Thyroid gland (tissue), 4 donors: ENCODE data around the gene RPS6KB2. TPM values are rescaled to one million over a fixed set of nuclear protein-coding genes. Genes with fewer than 3 reads are reported as not detected.
A peak's percentile ranks its signal among the peaks of the same experiment; 100 is the strongest.

ENCODE experiments used
- DNase-seq, 2 donors: peaks; one replicate each; pipeline ENCODE4 v3.0.0-alpha.2; 2019
- H3K27ac ChIP-seq, 3 donors: fragments of 200-600 bp; sonication (generic); 1 replicate in 2 of 3; 2 replicates in 1 of 3; pipeline ENCODE4 v1.5.1; 2016 to 2019; ENCODE audit warnings: mild to moderate bottlenecking in 1 of 3, moderate library complexity in 1 of 3
- H3K27me3 ChIP-seq: fragments of 200-600 bp; sonication (generic); one replicate; pipeline ENCODE4 v1.5.1; 2019
- H3K36me3 ChIP-seq, 2 donors: fragments of 200-600 bp; sonication (generic); one replicate each; pipeline ENCODE4 v1.5.1; 2016 to 2019
- H3K4me1 ChIP-seq, 2 donors: fragments of 200-600 bp; sonication (generic); one replicate each; pipeline ENCODE4 v1.5.1; 2017 to 2019
- H3K4me3 ChIP-seq, 3 donors: fragments of 200-600 bp; sonication (generic); replicated peaks in 1 of 3; 1 replicate in 2 of 3; 2 replicates in 1 of 3; pipeline ENCODE4 v1.5.1; 2016; ENCODE audit warnings: mild to moderate bottlenecking in 1 of 3
- H3K9me3 ChIP-seq: fragments of 200-600 bp; sonication (generic); one replicate; pipeline ENCODE4 v1.5.1; 2017
- POLR2A ChIP-seq, 2 donors: fragments of 450-650 bp; IDR thresholded peaks; one replicate each; pipeline ENCODE4 v1.6.1; 2017; ENCODE audit warnings: antibody characterized with exemption in 2 of 2, mild to moderate bottlenecking in 2 of 2, moderate library complexity in 1 of 2
- WGBS, 2 donors: methylation state at CpG; one replicate each; pipeline ENCODE4 v1.1.5; 2017; 5-methylcytosine and 5-hydroxymethylcytosine counted together
- intact Hi-C: fragments of 100-400 bp; cut with DNase I; formaldehyde crosslinking; loops from one replicate; pipeline ENCODE4 v1.15.1; 2023
- total RNA-seq, 4 donors: library from RNA; depleted of rRNA; stranded (reverse); fragments of >200 nt; gene quantifications; one replicate each; pipeline ENCODE4 v1.2.3, GENCODE V29; 2016
- TF ChIP-seq, protein P1 (sequence below), 6 experiments: fragments of 200-600 bp in 3 of 6; fragments of 450-650 bp in 3 of 6; sonication (generic) in 3 of 6; IDR thresholded peaks; one replicate each; pipeline ENCODE4 v1.5.1; 2016 to 2019; ENCODE audit warnings: antibody characterized with exemption in 6 of 6, mild to moderate bottlenecking in 2 of 6, inconsistent platforms in 1 of 6, moderate library complexity in 1 of 6

RPS6KB2 gene
- total RNA-seq, result 100 to 1,000 TPM in 1 of 4 donors, 10 to 100 TPM in 3; 44.1 to 102 (median 62.2) TPM

- peaks cover 11 to 18% of the 10 kb centered on the region in 2 donors for H3K36me3 ChIP-seq
- H3K9me3 ChIP-seq, result no peaks in the 10 kb centered on the region
- 0% methylated on average over 37 to 45 of the region's 68 CpGs for WGBS, 2 donors
- no peaks in the 10 kb centered on the region for H3K27me3 ChIP-seq
- H3K4me3 ChIP-seq, result peak within 1 kb of the TSS; percentile 24 to 95 (median 73)
- intact Hi-C loops, result no loop called here
- H3K27ac ChIP-seq, result peak within 1 kb of the TSS; percentile 72 to 90 (median 82)
- DNase-seq, result peak; percentile 99
- TF ChIP-seq, protein P1, sequence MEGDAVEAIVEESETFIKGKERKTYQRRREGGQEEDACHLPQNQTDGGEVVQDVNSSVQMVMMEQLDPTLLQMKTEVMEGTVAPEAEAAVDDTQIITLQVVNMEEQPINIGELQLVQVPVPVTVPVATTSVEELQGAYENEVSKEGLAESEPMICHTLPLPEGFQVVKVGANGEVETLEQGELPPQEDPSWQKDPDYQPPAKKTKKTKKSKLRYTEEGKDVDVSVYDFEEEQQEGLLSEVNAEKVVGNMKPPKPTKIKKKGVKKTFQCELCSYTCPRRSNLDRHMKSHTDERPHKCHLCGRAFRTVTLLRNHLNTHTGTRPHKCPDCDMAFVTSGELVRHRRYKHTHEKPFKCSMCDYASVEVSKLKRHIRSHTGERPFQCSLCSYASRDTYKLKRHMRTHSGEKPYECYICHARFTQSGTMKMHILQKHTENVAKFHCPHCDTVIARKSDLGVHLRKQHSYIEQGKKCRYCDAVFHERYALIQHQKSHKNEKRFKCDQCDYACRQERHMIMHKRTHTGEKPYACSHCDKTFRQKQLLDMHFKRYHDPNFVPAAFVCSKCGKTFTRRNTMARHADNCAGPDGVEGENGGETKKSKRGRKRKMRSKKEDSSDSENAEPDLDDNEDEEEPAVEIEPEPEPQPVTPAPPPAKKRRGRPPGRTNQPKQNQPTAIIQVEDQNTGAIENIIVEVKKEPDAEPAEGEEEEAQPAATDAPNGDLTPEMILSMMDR (IDR thresholded peaks at IDR 0.05), result peak in 1 of 6 experiments; percentile 30
- TF ChIP-seq POLR2A (IDR thresholded peaks at IDR 0.05), result peak; percentile 54 to 93
- H3K4me1 ChIP-seq, result peaks cover 7 to 20% of the 10 kb centered on the region in 2 donors
Measured at GRCh38 chr11:67428052-67429001, at the start of gene RPS6KB2. TSS of gene RPS6KB2 (plus strand) at chr11:67428494. CDS start at chr11:67428546, 52 bp downstream.

GRCh38 chr11:67378544-67378943 is 49.8 kb upstream of the RPS6KB2 start:
- H3K4me1 ChIP-seq, result peaks cover 33 to 69% of the 10 kb centered on the region in 2 donors
- TF ChIP-seq POLR2A (IDR thresholded peaks at IDR 0.05), result no peak
- TF ChIP-seq, protein P1 (IDR thresholded peaks at IDR 0.05), result no peak
- H3K9me3 ChIP-seq, result no peaks in the 10 kb centered on the region
- no peak overlapping the region for H3K4me3 ChIP-seq
- 14 to 33% methylated on average over 1 of the region's 4 CpGs for WGBS, 2 donors
- H3K27me3 ChIP-seq, result no peaks in the 10 kb centered on the region
- DNase-seq, result peak; percentile 86 to 88
- H3K27ac ChIP-seq, result peak overlapping the region; percentile 46 to 62 (median 56)
- H3K36me3 ChIP-seq, result no peaks in the 10 kb centered on the region
- intact Hi-C loops, result no loop called here

GRCh38 chr11:67379061-67380058 is 48.9 kb upstream of the RPS6KB2 start:
- TF ChIP-seq, protein P1 (IDR thresholded peaks at IDR 0.05), result no peak
- TF ChIP-seq POLR2A (IDR thresholded peaks at IDR 0.05), result no peak
- Histone ChIP-seq H3K4me1 (peaks cover 26 to 62% of the 10 kb centered on the region in 2 donors), H3K9me3 (no peaks in the 10 kb centered on the region), H3K36me3 (no peaks in the 10 kb centered on the region), H3K4me3 (no peak overlapping the region), H3K27ac (peak overlapping the region; percentile 46 to 62 (median 56)), H3K27me3 (no peaks in the 10 kb centered on the region)
- intact Hi-C loops, result loop anchor here (5.0 kb wide), 1 partner anchor 32 kb away; no protein-coding TSS in a partner anchor
- DNase-seq, result no peak
- WGBS, 2 donors, result 78 to 83% methylated on average over 16 to 17 of the region's 23 CpGs

DNA sequence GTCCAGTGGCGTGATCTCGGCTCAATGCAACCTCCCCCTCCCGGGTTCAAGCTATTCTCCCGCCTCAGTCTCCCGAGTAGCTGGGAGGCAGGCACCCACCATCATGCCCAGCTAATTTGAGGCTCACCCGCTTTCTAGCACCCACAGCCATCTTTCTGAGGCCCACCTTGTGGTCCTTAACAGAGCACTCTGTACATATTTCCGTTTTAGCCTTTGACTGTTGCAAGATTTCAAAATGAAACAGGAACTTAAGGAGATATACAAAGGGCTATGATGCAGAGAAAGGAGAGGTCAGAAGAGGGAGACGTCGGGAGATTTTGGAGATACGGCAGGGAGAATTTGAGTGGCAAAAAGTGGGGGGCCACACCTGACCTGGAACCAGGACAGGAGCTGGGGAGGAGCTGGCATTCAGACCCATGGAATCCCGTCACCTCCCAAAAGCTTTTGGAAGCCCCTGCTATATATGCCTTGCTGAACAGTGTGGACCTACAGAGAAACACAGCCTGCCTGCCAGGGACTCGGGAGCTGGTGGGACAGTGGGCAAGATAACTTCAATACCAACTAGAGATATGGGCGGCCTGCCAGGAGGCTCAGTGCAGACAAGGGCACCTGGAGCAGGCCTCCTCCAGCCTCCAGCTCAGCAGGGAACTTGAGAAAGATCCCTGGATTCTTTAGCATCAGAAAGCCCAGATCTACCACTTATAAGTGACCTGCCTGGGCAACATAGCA is 46.9 kb upstream of the RPS6KB2 start:
- intact Hi-C loops, result loop anchor here (5.0 kb wide), 1 partner anchor 34 kb away; no protein-coding TSS in a partner anchor
- no peak overlapping the region for H3K27ac ChIP-seq
- peak; percentile 63 to 72 for DNase-seq
- H3K9me3 ChIP-seq, result no peaks in the 10 kb centered on the region
- WGBS, 2 donors, result 59 to 62% methylated on average over 13 of the region's 13 CpGs
- H3K4me3 ChIP-seq, result no peak overlapping the region
- peaks cover 24 to 61% of the 10 kb centered on the region in 2 donors for H3K4me1 ChIP-seq
- H3K36me3 ChIP-seq, result no peaks in the 10 kb centered on the region
- H3K27me3 ChIP-seq, result no peaks in the 10 kb centered on the region
- no peak for TF ChIP-seq POLR2A (IDR thresholded peaks at IDR 0.05)
- TF ChIP-seq, protein P1 (IDR thresholded peaks at IDR 0.05), result no peak
